Measurements from ENCODE around the gene GNAQ.

- TF ChIP-seq CTCF (IDR thresholded peaks at IDR 0.05), result no peak
- no peak for TF ChIP-seq POLR2A (IDR thresholded peaks at IDR 0.05)
Observed at GRCh38 chr9:77712533-77713130, 319.0 kb downstream of the GNAQ start.

Data from lower leg skin (tissue), 3 donors.